GM21447 (cell line): ENCODE data around the gene BRICD5.
"Not testable (repeated sequence)": the region's sequence is repeated elsewhere in the genome, so short reads cannot be mapped to it uniquely, and the experiment has no call there.

Experiments used
- ATAC-seq: cut with Tn5 transposase; IDR thresholded peaks from one replicate; pipeline ENCODE4 v1.9.1; 2021; ENCODE audit not compliant: unreplicated experiment

The BRICD5 gene

GRCh38 chr16:2210386-2211365, at the start of gene BRICD5:
TSS of gene BRICD5 (minus strand) at chr16:2210863. CDS start at chr16:2210833, 30 bp downstream.
- ATAC-seq: no peak

GRCh38 chr16:2260250-2260649, 49.6 kb upstream of the BRICD5 start:
- ATAC-seq: no peak

GRCh38 chr16:2258530-2258929, 47.9 kb upstream of the BRICD5 start:
- ATAC-seq: not testable (repeated sequence)

GRCh38 chr16:2257726-2258125, 47.1 kb upstream of the BRICD5 start:
- ATAC-seq: no peak

GRCh38 chr16:2256531-2257140, 46.0 kb upstream of the BRICD5 start:
- no peak for ATAC-seq

- no peak for ATAC-seq
Measured at GRCh38 chr16:2253293-2253692, 42.6 kb upstream of the BRICD5 start.

- ATAC-seq: no peak
Measured at GRCh38 chr16:2252806-2253148, 42.1 kb upstream of the BRICD5 start.

GRCh38 chr16:2251296-2252111, 40.8 kb upstream of the BRICD5 start, which contains the start of gene ECI1:
TSS of gene ECI1 (minus strand) at chr16:2251587. CDS start at chr16:2251566, 21 bp downstream.
- ATAC-seq: peak; percentile 77

GRCh38 chr16:2250652-2251295, 40.1 kb upstream of the BRICD5 start:
- ATAC-seq: no peak

GRCh38 chr16:2246301-2246885, 35.7 kb upstream of the BRICD5 start:
- ATAC-seq: no peak

GRCh38 chr16:2244926-2245795, 34.5 kb upstream of the BRICD5 start:
- no peak for ATAC-seq

GRCh38 chr16:2244301-2244700, 33.6 kb upstream of the BRICD5 start:
- no peak for ATAC-seq

GRCh38 chr16:2243781-2244180, 33.1 kb upstream of the BRICD5 start:
- no peak for ATAC-seq

- ATAC-seq: no peak
Measured at GRCh38 chr16:2243031-2243528, 32.4 kb upstream of the BRICD5 start.

- ATAC-seq: no peak
Measured at GRCh38 chr16:2242598-2242997, 31.9 kb upstream of the BRICD5 start.

GRCh38 chr16:2240331-2240730, 29.7 kb upstream of the BRICD5 start:
- ATAC-seq: not testable (repeated sequence)

- ATAC-seq: no peak
Measured at GRCh38 chr16:2238838-2239675, 28.4 kb upstream of the BRICD5 start.

- ATAC-seq: no peak
Measured at GRCh38 chr16:2238150-2238837, 27.6 kb upstream of the BRICD5 start.
